K562 (cell line): ENCODE results near the gene ZNF213. TPM values are rescaled to one million over a fixed set of nuclear protein-coding genes. Genes with fewer than 3 reads are reported as not detected.

ENCODE experiments used
- ATAC-seq: fragments of 200-7000 bp; cut with Tn5 transposase; 3 replicates; pipeline ENCODE4 v1.9.1; 2020; ENCODE audit warnings: moderate library complexity
- BruUV-seq: library from RNA; stranded (reverse); fragments of 400-500 nt; replicated peaks from 2 replicates; lab custom pipeline; 2021; lab: Mats Ljungman, UMichigan
- CTCF ChIA-PET: fragments of 300-600 bp; formaldehyde crosslinking; extraction: SDS; loops from one replicate; lab custom pipeline; 2021; ENCODE audit warnings: low intra/inter-chr PET ratio; lab: Yijun Ruan, JAX
- POLR2A ChIA-PET: fragments of 300-600, 350-650 bp; sonication (Branson Sonifier 250); formaldehyde crosslinking; extraction: SDS; loops from one replicate; lab custom pipeline; 2021; ENCODE audit warnings: antibody characterized with exemption, inconsistent platforms; lab: Yijun Ruan, JAX
- DNase-seq, 4 experiments: peaks; one replicate each; pipeline versions ENCODE4 v3.0.0 to v3.0.0-alpha.2; 2011 to 2018; ENCODE audit warnings: low spot score in 3 of 4, mixed read lengths in 3 of 4; ENCODE audit errors: extremely low read depth in 1 of 4
- FAIRE-seq: peaks from 2 replicates; lab custom pipeline; 2011; peaks lifted over from hg19 to GRCh38; lab: Jason Lieb, UNC
- H2AFZ ChIP-seq: 2 replicates; pipeline ENCODE4 v1.6.0; 2011; ENCODE audit warnings: low read depth, low read length, control low read depth, inconsistent platforms
- H3K27ac ChIP-seq: fragments of 200-600 bp; 3 replicates; pipeline ENCODE4 v1.8.0; 2011; ENCODE audit warnings: low read depth, mild to moderate bottlenecking, control low read depth, inconsistent platforms, low read length, moderate library complexity, mixed read lengths; ENCODE audit errors: extremely low read depth
- H3K27me3 ChIP-seq, 2 experiments: fragments of 300-600 bp in 1 of 2; 2 replicates in 1 of 2; 3 replicates in 1 of 2; pipeline versions ENCODE4 v1.6.0 to v1.8.0; 2011; ENCODE audit warnings: inconsistent platforms in 2 of 2, low read length in 2 of 2, mild to moderate bottlenecking in 1 of 2, mixed read lengths in 1 of 2, moderate library complexity in 1 of 2; ENCODE audit not compliant: control insufficient read depth in 2 of 2, insufficient read depth in 2 of 2
- H3K36me3 ChIP-seq: fragments of 300-600 bp; 3 replicates; pipeline ENCODE4 v1.8.0; 2011; ENCODE audit warnings: mild to moderate bottlenecking, low read length, inconsistent platforms; ENCODE audit not compliant: control insufficient read depth, insufficient read depth
- H3K4me1 ChIP-seq, 2 experiments: fragments of 200-600 bp in 1 of 2; replicated peaks in 1 of 2; 2 replicates in 1 of 2; 3 replicates in 1 of 2; pipeline versions ENCODE4 v1.5.1 to v1.8.0; 2011; ENCODE audit warnings: inconsistent platforms in 2 of 2, low read length in 2 of 2, mild to moderate bottlenecking in 1 of 2, mixed read lengths in 1 of 2, moderate library complexity in 1 of 2; ENCODE audit not compliant: control insufficient read depth in 2 of 2, insufficient read depth in 2 of 2
- H3K4me2 ChIP-seq: 2 replicates; pipeline ENCODE4 v1.6.1; 2011; ENCODE audit warnings: low read length, control low read depth, inconsistent platforms, mixed read lengths; ENCODE audit not compliant: insufficient read depth
- H3K4me3 ChIP-seq: fragments of 200-600 bp; sonication (generic), shearing (Covaris generic); 2 replicates; pipeline ENCODE4 v1.5.1; 2016; ENCODE audit warnings: control low read depth, inconsistent platforms
- H3K79me2 ChIP-seq: fragments of 200-600 bp; 3 replicates; pipeline ENCODE4 v1.8.0; 2011; ENCODE audit warnings: low read length, inconsistent platforms; ENCODE audit not compliant: control insufficient read depth, insufficient read depth
- H3K9ac ChIP-seq, 2 experiments: 2 replicates each; pipeline versions ENCODE4 v1.6.0 to v1.6.1; 2011; ENCODE audit warnings: low read depth in 2 of 2, low read length in 2 of 2, control low read depth in 1 of 2, inconsistent platforms in 1 of 2, mild to moderate bottlenecking in 1 of 2, mixed read lengths in 1 of 2; ENCODE audit not compliant: insufficient read depth in 1 of 2
- H3K9me1 ChIP-seq: one replicate; pipeline ENCODE4 v1.6.0; 2011; ENCODE audit warnings: inconsistent platforms, mild to moderate bottlenecking, low read length, moderate library complexity; ENCODE audit not compliant: control insufficient read depth, insufficient read depth
- H3K9me3 ChIP-seq: replicated peaks from 2 replicates; pipeline ENCODE4 v1.5.1; 2011; ENCODE audit warnings: low read depth, low read length, inconsistent platforms; ENCODE audit not compliant: control insufficient read depth, insufficient read depth
- H4K20me1 ChIP-seq: replicated peaks from 2 replicates; pipeline ENCODE4 v1.6.1; 2011; ENCODE audit warnings: low read length, inconsistent platforms, mixed read lengths; ENCODE audit not compliant: control insufficient read depth, insufficient read depth
- FOXA3 ChIP-seq, 2 experiments: fragments of 450-650 bp in 1 of 2; sonication (generic) in 1 of 2; formaldehyde crosslinking; IDR thresholded peaks in 1 of 2; conservative IDR thresholded peaks in 1 of 2; 2 replicates each; pipeline versions ENCODE4 v1.4.0 to v1.8.0; 2020 to 2022; ENCODE audit warnings: mild to moderate bottlenecking in 2 of 2, missing genetic modification reagents in 1 of 2
- JUNB ChIP-seq: fragments of 450-650 bp; formaldehyde crosslinking; conservative IDR thresholded peaks from 2 replicates; pipeline ENCODE4 v1.4.0; 2020; ENCODE audit warnings: mild to moderate bottlenecking
- MEIS2 ChIP-seq: fragments of 450-650 bp; IDR thresholded peaks from 2 replicates; pipeline ENCODE4 v1.6.1; 2014; ENCODE audit warnings: mild to moderate bottlenecking; ENCODE audit not compliant: partially characterized antibody
- PTRF ChIP-seq: fragments of 450-650 bp; IDR thresholded peaks from 2 replicates; pipeline ENCODE4 v1.6.1; 2016; ENCODE audit warnings: mild to moderate bottlenecking, missing genetic modification characterization, missing compliant biosample characterization
- RBFOX2 ChIP-seq: fragments of 200-400 bp; formaldehyde crosslinking; IDR thresholded peaks from 2 replicates; pipeline ENCODE4 v1.6.1; 2017; ENCODE audit warnings: low read depth, mild to moderate bottlenecking, low read length, moderate library complexity
- THRA ChIP-seq: fragments of 450-650 bp; IDR thresholded peaks from 2 replicates; pipeline ENCODE4 v1.6.1; 2017; ENCODE audit warnings: mild to moderate bottlenecking, moderate library complexity
- XRCC4 ChIP-seq: IDR thresholded peaks from one replicate; pipeline ENCODE4 v1.6.1; 2011; ENCODE audit not compliant: insufficient read depth, insufficient read length; ENCODE audit errors: extremely low read depth
- WGBS: fragments of 100-300 bp; shearing (Covaris generic); methylation state at CpG from one replicate; pipeline ENCODE4 v1.1.6; 2016; ENCODE audit warnings: low coverage, mixed read lengths; ENCODE audit not compliant: insufficient coverage; ENCODE audit errors: missing lambda C conversion rate; 5-methylcytosine and 5-hydroxymethylcytosine counted together
- in situ Hi-C: fragments of 300-500 bp; cut with MboI; formaldehyde crosslinking; loops from 4 replicates; pipeline ENCODE4 v1.15.0; 2018; ENCODE audit warnings: inconsistent platforms, mixed read lengths
- intact Hi-C: fragments of 100-400 bp; cut with micrococcal nuclease; formaldehyde crosslinking; loops from 2 replicates; pipeline ENCODE4 v1.14.2; 2022
- polyA plus RNA-seq, 8 experiments: library from polyadenylated mRNA; depleted of rRNA in 4 of 8; stranded (reverse) in 5 of 8; unstranded in 3 of 8; fragments of >200 nt; fragmentation: Nextera tagmentation in 2 of 8; fragmentation: Illumina TruSeq in 1 of 8; extraction: Ambion mirVana in 2 of 8; extraction: Trizol in 1 of 8; gene quantifications; 2 replicates each; pipeline versions ENCODE4 v1.2.1 to v1.2.3, GENCODE V29; 2011 to 2014; ENCODE audit warnings: inconsistent platforms in 1 of 8, missing spikeins in 1 of 8
- total RNA-seq, 7 experiments: library from RNA; depleted of rRNA in 6 of 7; stranded (reverse); fragments of >200 nt in 6 of 7; fragmentation: Illumina TruSeq in 2 of 7; extraction: Trizol in 2 of 7; gene quantifications; 2 replicates each; pipeline versions ENCODE4 v1.2.1 to v1.2.3, GENCODE V29; 2011 to 2021; ENCODE audit warnings: low replicate concordance in 1 of 7

Gene ZNF213
- total and polyA plus RNA-seq, 9 of the 15 experiments (the other 6 are each of a cell fraction or from before 2014, with no cell fraction given), result 0.49 to 10.0 (median 1.8) TPM

- intact Hi-C loops, result no loop called here
- DNase-seq, result no peak
Measured at GRCh38 chr16:3140603-3141427, 6.0 kb downstream of the ZNF213 start.

More at GRCh38 chr16:3140603-3141427, 6.0 kb downstream of the ZNF213 start:
- Histone ChIP-seq H3K27me3 (no peaks in the 10 kb centered on the region), H3K36me3 (peaks cover 21% of the 10 kb centered on the region; the same call in 1 of the 3 replicates), H3K4me3 (no peak overlapping the region), H3K4me2 (no peak overlapping the region), H4K20me1 (no peaks in the 10 kb centered on the region), H3K79me2 (peaks cover 4% of the 10 kb centered on the region), H3K9ac (no peak overlapping the region), H3K4me1 (peaks cover 0 to 54% of the 10 kb centered on the region in 2 experiments; a peak in 2 of 5 replicates), H3K27ac (no peak overlapping the region), H2AFZ (no peak overlapping the region), H3K9me3 (no peaks in the 10 kb centered on the region), H3K9me1 (no peaks in the 10 kb centered on the region)
- ATAC-seq (no peak), FAIRE-seq (no peak)
- POLR2A ChIA-PET, result interaction anchor here (0.6 to 2.6 kb wide), 3 partner anchors 9 to 713 kb away, joined by 3 to 17 read pairs (median 7); no protein-coding TSS in a partner anchor
- in situ Hi-C loops, result no loop called here
- TF ChIP-seq JUNB (CRISPR knock-in tag) (no peak), FOXA3 (CRISPR knock-in tag; conservative IDR thresholded peaks at IDR 0.05 in 1 of 2, IDR thresholded peaks at IDR 0.05 in 1 of 2) (no peak), XRCC4 (no peak), THRA (no peak), RBFOX2 (0 out of 2 replicates have a peak, but pooled peaks have one; percentile 14), PTRF (no peak), MEIS2 (no peak)
- 86% methylated on average over 38 of the region's 69 CpGs for WGBS
- CTCF ChIA-PET, result no interaction called here
- BruUV-seq, result no TSS peak
